GM23248 (cell line): ENCODE results near the gene SLC9B2. TPM values are rescaled to one million over a fixed set of nuclear protein-coding genes. Genes with fewer than 3 reads are reported as not detected.
A peak's percentile ranks its signal among the peaks of the same experiment; 100 is the strongest.

Experiments
- DNase-seq: peaks from one replicate; pipeline ENCODE4 v3.0.0-alpha.2; 2015
- H2AFZ ChIP-seq: fragments of 200-600 bp; sonication (generic); 2 replicates; pipeline ENCODE4 v1.6.1; 2016; ENCODE audit warnings: antibody characterized with exemption
- H3F3A ChIP-seq: fragments of 200-600 bp; sonication (generic); 2 replicates; pipeline ENCODE4 v1.6.1; 2016; ENCODE audit warnings: mild to moderate bottlenecking, antibody characterized with exemption, mixed run types; ENCODE audit not compliant: insufficient read depth
- H3K27ac ChIP-seq: fragments of 200-600 bp; sonication (generic); 2 replicates; pipeline ENCODE4 v1.5.1; 2016; ENCODE audit warnings: mild to moderate bottlenecking
- H3K27me3 ChIP-seq: fragments of 200-600 bp; sonication (generic); replicated peaks from 2 replicates; pipeline ENCODE4 v1.6.1; 2016; ENCODE audit warnings: mild to moderate bottlenecking; ENCODE audit not compliant: insufficient read depth
- H3K36me3 ChIP-seq: fragments of 200-600 bp; sonication (generic); 2 replicates; pipeline ENCODE4 v1.6.1; 2016; ENCODE audit warnings: low read depth, mild to moderate bottlenecking
- H3K4me1 ChIP-seq: fragments of 200-600 bp; sonication (generic); 2 replicates; pipeline ENCODE4 v1.6.1; 2016; ENCODE audit warnings: mild to moderate bottlenecking; ENCODE audit not compliant: insufficient read depth
- H3K4me2 ChIP-seq: fragments of 200-600 bp; sonication (generic); one replicate; pipeline ENCODE4 v1.6.1; 2016; ENCODE audit warnings: mild to moderate bottlenecking; ENCODE audit not compliant: unreplicated experiment
- H3K4me3 ChIP-seq: fragments of 200-600 bp; sonication (generic); 2 replicates; pipeline ENCODE4 v1.5.1; 2016; ENCODE audit warnings: mild to moderate bottlenecking
- H3K79me2 ChIP-seq: fragments of 200-600 bp; sonication (generic); 2 replicates; pipeline ENCODE4 v1.6.1; 2016; ENCODE audit warnings: mild to moderate bottlenecking; ENCODE audit not compliant: insufficient read depth
- H3K9ac ChIP-seq: fragments of 200-600 bp; sonication (generic); 2 replicates; pipeline ENCODE4 v1.6.1; 2016; ENCODE audit warnings: mild to moderate bottlenecking
- H3K9me2 ChIP-seq: fragments of 200-600 bp; sonication (generic); 2 replicates; pipeline ENCODE4 v1.6.1; 2016; ENCODE audit warnings: mixed run types, mild to moderate bottlenecking, moderate library complexity; ENCODE audit not compliant: insufficient read depth
- H3K9me3 ChIP-seq: fragments of 200-600 bp; sonication (generic); one replicate; pipeline ENCODE4 v1.6.1; 2017; ENCODE audit warnings: low read depth
- H4K20me1 ChIP-seq: fragments of 200-600 bp; sonication (generic); 2 replicates; pipeline ENCODE4 v1.6.0; 2016; ENCODE audit not compliant: insufficient read depth
- EZH2 ChIP-seq: fragments of 200-600 bp; sonication (generic); IDR thresholded peaks from 2 replicates; pipeline ENCODE4 v1.6.1; 2018; ENCODE audit warnings: antibody characterized with exemption, mild to moderate bottlenecking; ENCODE audit not compliant: insufficient read depth, poor library complexity, severe bottlenecking
- EZH2phosphoT487 ChIP-seq: fragments of 200-600 bp; sonication (generic); IDR thresholded peaks from 2 replicates; pipeline ENCODE4 v1.6.1; 2018; ENCODE audit warnings: antibody characterized with exemption, moderate library complexity, mild to moderate bottlenecking, low read depth; ENCODE audit not compliant: insufficient read depth
- WGBS, 2 experiments: methylation state at CpG; one replicate each; pipeline ENCODE4 v1.1.6; 2015 to 2017; ENCODE audit warnings: low lambda C conversion rate in 2 of 2, low coverage in 1 of 2; ENCODE audit errors: missing lambda C conversion rate in 2 of 2; 5-methylcytosine and 5-hydroxymethylcytosine counted together
- in situ Hi-C: fragments of 300-500 bp; cut with MboI; formaldehyde crosslinking; loops from 2 replicates; pipeline ENCODE4 v1.15.0; 2020
- polyA plus RNA-seq: library from polyadenylated mRNA; unstranded; fragments of >200 nt; fragmentation: Nextera tagmentation; extraction: Ambion mirVana; gene quantifications from 2 replicates; pipeline ENCODE4 v1.2.1, GENCODE V29; 2016
- total RNA-seq: library from RNA; depleted of rRNA; stranded (reverse); fragments of >200 nt; shearing (Covaris generic); gene quantifications from 2 replicates; pipeline ENCODE4 v1.2.3, GENCODE V29; 2014

The SLC9B2 gene
- total and polyA plus RNA-seq, 2 experiments from 2014 or later: 23.7 to 30.9 TPM

DNA sequence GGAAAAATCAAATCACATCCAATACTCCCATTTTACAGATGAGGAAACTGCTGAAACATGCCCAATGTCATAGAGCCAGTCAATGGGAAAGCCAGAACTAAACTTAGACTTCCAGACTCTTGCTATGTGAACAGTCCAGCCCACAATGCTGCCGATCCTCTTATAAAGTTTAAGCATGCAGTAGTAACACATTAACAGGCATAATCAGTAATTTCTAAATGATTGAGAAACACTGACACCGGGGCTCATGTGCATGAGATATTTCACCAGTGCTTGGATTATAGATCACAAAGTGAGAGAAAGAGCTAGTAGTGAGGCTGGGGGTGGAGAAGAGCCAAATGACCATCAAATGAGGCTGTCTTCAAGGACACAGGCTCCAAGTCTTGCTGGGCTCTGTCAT is 20.6 kb upstream of the SLC9B2 start:
- Histone ChIP-seq H3K79me2 (peaks cover 35% of the 10 kb centered on the region), H3K27ac (no peak overlapping the region), H2AFZ (no peak overlapping the region), H3F3A (peaks cover 21% of the 10 kb centered on the region; the same call in 1 of the 2 replicates), H3K36me3 (no peaks in the 10 kb centered on the region), H3K9ac (no peak overlapping the region), H3K4me3 (no peak overlapping the region), H4K20me1 (no peaks in the 10 kb centered on the region), H3K4me2 (no peak overlapping the region), H3K9me3 (no peaks in the 10 kb centered on the region), H3K27me3 (no peaks in the 10 kb centered on the region), H3K4me1 (peaks cover 13% of the 10 kb centered on the region), H3K9me2 (no peaks in the 10 kb centered on the region)
- in situ Hi-C loops: no loop called here
- WGBS, 2 experiments: 74 to 79% methylated on average over 2 of the region's 2 CpGs
- no peak for TF ChIP-seq EZH2phosphoT487
- TF ChIP-seq EZH2: no peak
- no peak for DNase-seq

DNA sequence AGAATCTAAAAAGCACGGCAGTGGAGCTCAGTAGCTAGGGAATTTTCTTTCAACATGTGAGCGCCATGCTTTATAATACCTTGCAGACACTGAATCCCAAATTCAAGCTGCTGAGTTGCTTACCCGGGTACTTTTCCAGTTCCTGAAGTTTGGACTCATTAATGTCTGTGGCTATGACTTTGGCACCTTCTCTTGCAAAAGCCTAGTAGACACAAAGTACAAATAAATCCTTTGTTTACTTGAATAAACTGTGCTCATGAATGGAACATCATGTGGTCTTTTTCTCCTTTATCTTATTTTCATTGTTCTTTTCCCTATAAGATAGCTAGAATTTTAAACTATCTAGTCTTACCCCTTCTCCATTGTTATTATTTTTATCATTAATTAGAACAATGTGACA is 18.5 kb upstream of the SLC9B2 start:
- Histone ChIP-seq H4K20me1 (no peaks in the 10 kb centered on the region), H2AFZ (no peak overlapping the region), H3F3A (peaks cover 21% of the 10 kb centered on the region; the same call in 1 of the 2 replicates), H3K4me1 (peaks cover 13% of the 10 kb centered on the region), H3K27ac (no peak overlapping the region), H3K9me2 (no peaks in the 10 kb centered on the region), H3K79me2 (peaks cover 35% of the 10 kb centered on the region), H3K4me2 (no peak overlapping the region), H3K4me3 (no peak overlapping the region), H3K27me3 (no peaks in the 10 kb centered on the region), H3K9ac (no peak overlapping the region), H3K36me3 (peaks cover 8% of the 10 kb centered on the region; the same call in 1 of the 2 replicates), H3K9me3 (no peaks in the 10 kb centered on the region)
- no peak for DNase-seq
- 52 to 54% methylated on average over 3 of the region's 3 CpGs for WGBS, 2 experiments
- no peak for TF ChIP-seq EZH2phosphoT487
- TF ChIP-seq EZH2: no peak
- in situ Hi-C loops: no loop called here

DNA sequence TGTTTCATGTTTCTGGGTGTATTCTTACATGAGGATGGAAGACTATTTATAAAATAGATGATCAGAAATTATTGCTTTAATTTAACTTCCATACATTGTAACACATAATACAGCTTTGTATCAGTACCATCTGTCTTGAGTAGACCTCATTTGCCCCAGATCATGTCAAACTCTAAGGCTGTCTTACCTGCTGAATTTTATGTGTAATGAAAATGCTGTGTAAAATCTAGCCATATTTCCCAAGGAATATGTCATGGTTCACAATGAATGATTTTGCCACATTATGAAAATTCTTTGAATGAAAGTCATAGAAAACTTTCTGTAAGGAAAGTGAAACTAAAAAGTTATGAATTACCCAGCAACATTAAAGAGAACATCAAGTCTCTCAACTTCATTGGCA is 15.7 kb upstream of the SLC9B2 start:
- peak overlapping the region; percentile 73 for H3K4me2 ChIP-seq
- no peaks in the 10 kb centered on the region for H4K20me1 ChIP-seq
- H3K9me2 ChIP-seq: no peaks in the 10 kb centered on the region
- H3K9ac ChIP-seq: peak overlapping the region; percentile 39
- peaks cover 7% of the 10 kb centered on the region; the same call in 1 of the 2 replicates for H3F3A ChIP-seq
- peaks cover 20% of the 10 kb centered on the region for H3K79me2 ChIP-seq
- no peaks in the 10 kb centered on the region for H3K9me3 ChIP-seq
- H2AFZ ChIP-seq: peak overlapping the region; percentile 51; the same call in 1 of the 2 replicates
- peak; percentile 35 for DNase-seq
- peak overlapping the region; percentile 13 for H3K27ac ChIP-seq
- in situ Hi-C loops: no loop called here
- peaks cover 17% of the 10 kb centered on the region; the same call in 1 of the 2 replicates for H3K36me3 ChIP-seq
- peak overlapping the region; percentile 51 for H3K4me3 ChIP-seq
- H3K4me1 ChIP-seq: no peaks in the 10 kb centered on the region
- no peaks in the 10 kb centered on the region for H3K27me3 ChIP-seq
- TF ChIP-seq EZH2phosphoT487: no peak
- TF ChIP-seq EZH2: no peak

DNA sequence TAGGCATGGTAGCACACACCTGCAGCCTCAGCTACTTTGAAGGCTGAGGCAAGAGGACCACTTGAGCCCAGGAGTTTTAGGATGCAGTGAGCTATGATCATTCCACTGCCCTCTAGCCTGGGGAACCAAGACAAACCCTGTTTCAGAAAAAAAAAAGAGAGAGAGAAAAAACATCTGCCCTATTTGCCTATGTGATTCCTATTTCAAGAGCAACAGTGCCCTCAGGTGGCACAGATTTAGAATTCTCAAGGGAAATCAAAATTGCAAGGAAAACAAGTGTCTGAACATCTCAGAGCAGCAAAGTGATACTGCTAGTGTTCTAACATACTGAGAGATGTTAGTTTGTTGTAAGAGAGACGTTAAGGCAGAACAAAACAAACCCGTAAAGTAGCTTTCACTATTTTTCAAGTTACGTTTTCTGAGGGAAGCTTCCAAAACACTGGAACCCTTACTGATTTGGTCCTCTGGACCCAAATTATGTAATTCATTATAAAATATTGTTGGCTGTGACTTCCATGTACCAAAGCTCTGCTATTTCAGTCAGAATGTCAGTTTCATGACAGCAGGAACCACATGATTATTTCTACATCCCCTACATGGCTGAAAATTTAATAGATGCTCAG is 15.2 kb upstream of the SLC9B2 start:
- H3K4me2 ChIP-seq: no peak overlapping the region

More for the DNA sequence above, 15.2 kb upstream of the SLC9B2 start:
- TF ChIP-seq EZH2phosphoT487: no peak
- TF ChIP-seq EZH2: no peak
- Histone ChIP-seq H3K9me3 (no peaks in the 10 kb centered on the region), H3K79me2 (peaks cover 14% of the 10 kb centered on the region; the same call in 1 of the 2 replicates), H3K27me3 (no peaks in the 10 kb centered on the region), H3K27ac (no peak overlapping the region), H4K20me1 (no peaks in the 10 kb centered on the region), H3K9me2 (no peaks in the 10 kb centered on the region), H3K36me3 (peaks cover 17% of the 10 kb centered on the region; the same call in 1 of the 2 replicates), H3K4me3 (peak overlapping the region; percentile 51; the same call in 1 of the 2 replicates), H3K9ac (no peak overlapping the region), H3K4me1 (no peaks in the 10 kb centered on the region), H3F3A (peaks cover 7% of the 10 kb centered on the region; the same call in 1 of the 2 replicates), H2AFZ (no peak overlapping the region)
- in situ Hi-C loops: no loop called here
- WGBS, 2 experiments: 53 to 62% methylated on average over 3 of the region's 3 CpGs
- peak; percentile 77 for DNase-seq
